Breast epithelium (tissue), 3 donors: ENCODE data around the gene ATP6V1G2.

Source experiments
- POLR2AphosphoS5 ChIP-seq, 3 donors: sonication (generic); formaldehyde crosslinking; IDR thresholded peaks; one replicate each; pipeline ENCODE4 v1.6.1; 2017; ENCODE audit warnings: antibody characterized with exemption in 3 of 3
- TF ChIP-seq, protein P1 (sequence below), 3 donors: fragments of 450-650 bp; IDR thresholded peaks; one replicate each; pipeline ENCODE4 v1.5.1; 2016 to 2017; ENCODE audit warnings: antibody characterized with exemption in 3 of 3, mild to moderate bottlenecking in 3 of 3, moderate library complexity in 3 of 3

DNA sequence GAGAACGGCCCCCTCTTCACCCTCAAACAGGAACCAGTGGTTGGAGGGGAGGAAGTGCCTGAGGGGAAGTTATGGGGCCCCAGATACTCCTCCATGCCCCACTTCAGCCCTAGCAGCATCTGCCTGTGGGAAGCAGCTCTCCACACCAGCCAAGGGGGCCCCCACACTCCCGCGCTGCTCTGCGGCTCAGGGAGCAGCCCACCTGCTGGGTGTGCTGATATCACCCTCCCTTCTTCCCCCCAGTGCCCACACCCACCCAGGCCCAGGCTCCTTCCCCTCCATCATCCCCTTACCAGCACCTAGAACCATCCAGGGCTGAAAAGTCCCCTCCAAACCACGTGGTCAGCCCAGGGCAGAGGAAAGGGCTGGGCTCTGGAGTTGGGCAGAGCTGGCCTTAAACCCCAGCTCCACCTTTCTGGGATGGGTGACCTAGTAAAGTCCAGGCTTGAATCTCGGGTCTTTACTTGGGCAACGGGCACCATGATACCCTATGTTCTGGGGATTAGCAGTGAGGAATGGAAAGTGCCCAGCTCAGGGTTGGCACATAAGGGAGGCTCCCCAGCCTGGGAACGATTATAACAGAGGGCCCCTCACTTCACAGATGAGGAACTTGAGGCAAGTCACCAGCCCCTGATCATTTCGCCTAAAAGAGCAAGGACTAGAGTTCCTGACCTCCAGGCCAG, 40.3 kb upstream of the ATP6V1G2 start:
- TF ChIP-seq, protein P1, sequence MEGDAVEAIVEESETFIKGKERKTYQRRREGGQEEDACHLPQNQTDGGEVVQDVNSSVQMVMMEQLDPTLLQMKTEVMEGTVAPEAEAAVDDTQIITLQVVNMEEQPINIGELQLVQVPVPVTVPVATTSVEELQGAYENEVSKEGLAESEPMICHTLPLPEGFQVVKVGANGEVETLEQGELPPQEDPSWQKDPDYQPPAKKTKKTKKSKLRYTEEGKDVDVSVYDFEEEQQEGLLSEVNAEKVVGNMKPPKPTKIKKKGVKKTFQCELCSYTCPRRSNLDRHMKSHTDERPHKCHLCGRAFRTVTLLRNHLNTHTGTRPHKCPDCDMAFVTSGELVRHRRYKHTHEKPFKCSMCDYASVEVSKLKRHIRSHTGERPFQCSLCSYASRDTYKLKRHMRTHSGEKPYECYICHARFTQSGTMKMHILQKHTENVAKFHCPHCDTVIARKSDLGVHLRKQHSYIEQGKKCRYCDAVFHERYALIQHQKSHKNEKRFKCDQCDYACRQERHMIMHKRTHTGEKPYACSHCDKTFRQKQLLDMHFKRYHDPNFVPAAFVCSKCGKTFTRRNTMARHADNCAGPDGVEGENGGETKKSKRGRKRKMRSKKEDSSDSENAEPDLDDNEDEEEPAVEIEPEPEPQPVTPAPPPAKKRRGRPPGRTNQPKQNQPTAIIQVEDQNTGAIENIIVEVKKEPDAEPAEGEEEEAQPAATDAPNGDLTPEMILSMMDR (IDR thresholded peaks at IDR 0.05), result no peak
- no peak for TF ChIP-seq POLR2AphosphoS5 (IDR thresholded peaks at IDR 0.05)
